Regular cardiac myocyte (primary cell): ENCODE results near the gene WDHD1. TPM values are rescaled to one million over a fixed set of nuclear protein-coding genes. Genes with fewer than 3 reads are reported as not detected.

Experiments used
- total RNA-seq: library from RNA; depleted of rRNA; stranded (reverse); fragments of >200 nt; gene quantifications from 2 replicates; pipeline ENCODE4 v1.2.3, GENCODE V29; 2014

Gene WDHD1
- total RNA-seq, result 15.5 and 28.2 TPM in 2 replicates

GRCh38 chr14:55026793-55027561 lies at the start of gene WDHD1, which contains the start of gene SOCS4:
TSS of gene WDHD1 (minus strand) at chr14:55027099. CDS start at chr14:55026787, 312 bp downstream.
TSS of gene SOCS4 (plus strand) at chr14:55027236. CDS start at chr14:55043042, 15,806 bp downstream.

GRCh38 chr14:55051423-55052268 lies 24.7 kb upstream of the WDHD1 start, which contains the start of gene MAPK1IP1L:
TSS of gene MAPK1IP1L (plus strand) at chr14:55051647. CDS start at chr14:55061684, 10,037 bp downstream.

GRCh38 chr14:54902521-54903420 lies 124.1 kb downstream of the WDHD1 start, which contains the start of gene GCH1:
TSS of gene GCH1 (minus strand) at chr14:54902826. CDS start at chr14:54902663, 163 bp downstream.

Other genes starting within 250 kb of the WDHD1 start
- gene GCH1, start 124.3 kb downstream of the WDHD1 start, total RNA-seq, result 1.9 and 10.7 TPM in 2 replicates
- 14.1 and 20.1 TPM in 2 replicates for gene SOCS4, start 137 bp upstream of the WDHD1 start, total RNA-seq
- 14.4 and 16.9 TPM in 2 replicates for gene MAPK1IP1L, start 24.5 kb upstream of the WDHD1 start, total RNA-seq
- gene LGALS3, start 102.2 kb upstream of the WDHD1 start, total RNA-seq, result 116 and 124 TPM in 2 replicates
- gene DLGAP5, start 164.5 kb upstream of the WDHD1 start, total RNA-seq, result 7.0 and 53.7 TPM in 2 replicates
- 23.7 and 26.8 TPM in 2 replicates for gene FBXO34, start 244.3 kb upstream of the WDHD1 start, total RNA-seq